Nephron (organoid): ENCODE results near the gene CHSY1.
"Not testable (repeated sequence)": the region's sequence is repeated elsewhere in the genome, so short reads cannot be mapped to it uniquely, and the experiment has no call there.

Experiments
- H3K27ac Mint-ChIP-seq, 3 experiments: 2 replicates each; pipeline ENCODE4 v1.8.0; 2020; ENCODE audit warnings: mixed read lengths in 3 of 3, mild to moderate bottlenecking in 2 of 3, moderate library complexity in 1 of 3
- H3K27me3 Mint-ChIP-seq: 2 replicates; pipeline ENCODE4 v1.8.0; 2021; ENCODE audit warnings: low read depth, mild to moderate bottlenecking, moderate library complexity, mixed read lengths
- H3K36me3 Mint-ChIP-seq: 2 replicates; pipeline ENCODE4 v1.8.0; 2020; ENCODE audit warnings: low read depth, mixed read lengths
- H3K4me1 Mint-ChIP-seq: 2 replicates; pipeline ENCODE4 v1.8.0; 2020; ENCODE audit warnings: mixed read lengths
- H3K4me3 Mint-ChIP-seq, 3 experiments: 2 replicates each; pipeline ENCODE4 v1.8.0; 2020; ENCODE audit warnings: mild to moderate bottlenecking in 3 of 3, mixed read lengths in 3 of 3, moderate library complexity in 2 of 3
- H3K9me3 Mint-ChIP-seq: 2 replicates; pipeline ENCODE4 v1.8.0; 2020; ENCODE audit warnings: mixed read lengths
- TF ChIP-seq, protein P1 (sequence below), 3 experiments: fragments of 200-600 bp; sonication (generic); IDR thresholded peaks; one replicate each; pipeline ENCODE4 v1.5.0; 2021; ENCODE audit warnings: antibody characterized with exemption in 3 of 3; ENCODE audit not compliant: unreplicated experiment in 3 of 3

The CHSY1 gene

DNA sequence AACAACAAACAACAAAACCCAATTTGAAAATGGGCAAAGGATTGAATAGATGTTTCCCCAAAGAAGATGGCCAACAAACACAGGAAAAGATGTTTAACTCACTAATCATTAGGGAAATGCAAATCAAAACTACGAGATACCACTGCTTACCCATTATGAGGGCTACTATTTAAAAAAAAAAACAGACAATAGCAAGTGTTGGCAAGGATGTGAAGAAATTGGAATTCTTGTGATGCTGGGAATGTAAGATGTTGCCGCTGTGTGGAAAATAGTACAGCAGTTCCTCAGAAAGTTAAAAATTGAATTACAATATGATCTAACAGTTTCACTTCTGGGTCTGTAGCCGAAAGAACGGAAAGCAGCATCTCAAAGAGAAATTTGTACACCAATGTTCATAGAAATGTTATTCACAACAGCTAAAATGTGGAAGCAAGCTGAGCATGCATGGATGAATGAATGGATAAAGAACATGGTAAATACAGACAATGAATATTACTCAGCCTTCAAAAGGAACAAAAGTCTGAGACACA is 121.9 kb downstream of the CHSY1 start:
- TF ChIP-seq, protein P1, sequence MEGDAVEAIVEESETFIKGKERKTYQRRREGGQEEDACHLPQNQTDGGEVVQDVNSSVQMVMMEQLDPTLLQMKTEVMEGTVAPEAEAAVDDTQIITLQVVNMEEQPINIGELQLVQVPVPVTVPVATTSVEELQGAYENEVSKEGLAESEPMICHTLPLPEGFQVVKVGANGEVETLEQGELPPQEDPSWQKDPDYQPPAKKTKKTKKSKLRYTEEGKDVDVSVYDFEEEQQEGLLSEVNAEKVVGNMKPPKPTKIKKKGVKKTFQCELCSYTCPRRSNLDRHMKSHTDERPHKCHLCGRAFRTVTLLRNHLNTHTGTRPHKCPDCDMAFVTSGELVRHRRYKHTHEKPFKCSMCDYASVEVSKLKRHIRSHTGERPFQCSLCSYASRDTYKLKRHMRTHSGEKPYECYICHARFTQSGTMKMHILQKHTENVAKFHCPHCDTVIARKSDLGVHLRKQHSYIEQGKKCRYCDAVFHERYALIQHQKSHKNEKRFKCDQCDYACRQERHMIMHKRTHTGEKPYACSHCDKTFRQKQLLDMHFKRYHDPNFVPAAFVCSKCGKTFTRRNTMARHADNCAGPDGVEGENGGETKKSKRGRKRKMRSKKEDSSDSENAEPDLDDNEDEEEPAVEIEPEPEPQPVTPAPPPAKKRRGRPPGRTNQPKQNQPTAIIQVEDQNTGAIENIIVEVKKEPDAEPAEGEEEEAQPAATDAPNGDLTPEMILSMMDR (IDR thresholded peaks at IDR 0.05; ENCODE audit: unreplicated experiment in 3 of 3) = no peak
- no peaks in the 10 kb centered on the region for H3K36me3 Mint-ChIP-seq
- peaks cover 33% of the 10 kb centered on the region for H3K4me1 Mint-ChIP-seq
- peaks cover 3% of the 10 kb centered on the region for H3K27me3 Mint-ChIP-seq
- no peak overlapping the region for H3K4me3 Mint-ChIP-seq
- no peak overlapping the region for H3K27ac Mint-ChIP-seq
- H3K9me3 Mint-ChIP-seq = peaks cover 14% of the 10 kb centered on the region

DNA sequence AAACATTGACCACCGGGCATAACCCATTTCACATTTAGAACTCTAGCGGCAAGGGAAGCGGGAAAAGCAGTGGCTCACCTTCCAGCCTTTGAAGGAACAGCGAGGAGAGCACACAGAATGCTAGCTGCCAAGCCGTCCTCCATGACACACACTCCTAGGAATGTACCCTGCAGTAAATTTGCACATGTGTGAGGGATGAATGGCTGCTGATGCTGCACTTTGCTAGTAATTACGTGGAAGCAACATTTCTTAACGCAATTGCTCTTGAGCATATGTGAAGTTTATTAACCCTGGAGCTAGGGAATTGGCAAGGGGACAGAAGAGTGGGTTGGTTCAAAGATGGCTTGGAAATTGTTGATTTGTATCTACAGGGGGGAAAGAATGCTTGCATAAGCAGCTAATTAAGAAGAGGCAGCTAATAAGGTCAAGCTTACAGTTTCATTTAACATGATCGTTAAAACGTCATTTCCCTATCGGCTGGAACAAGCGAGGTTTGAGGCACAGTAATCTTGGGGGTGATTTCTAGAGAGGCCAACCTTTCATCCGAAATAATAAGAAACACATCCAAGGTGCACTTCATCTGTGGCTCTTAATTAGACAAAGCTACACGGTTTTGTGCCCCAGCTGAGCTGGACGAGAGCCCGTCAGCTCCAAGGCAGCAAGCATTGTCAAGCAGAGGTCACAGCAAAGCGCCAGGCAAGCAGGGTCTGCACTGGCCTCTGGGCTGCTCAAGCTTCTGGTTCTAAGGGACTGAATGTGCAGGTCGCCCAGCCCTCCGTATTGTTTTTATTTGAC is 123.4 kb downstream of the CHSY1 start:
- Mint-ChIP-seq H3K4me3 (peak overlapping the region in 1 of 3 experiments; percentile 33), H3K27ac (peak overlapping the region; percentile 99 to 100 (median 99)), H3K9me3 (peaks cover 16% of the 10 kb centered on the region)

DNA sequence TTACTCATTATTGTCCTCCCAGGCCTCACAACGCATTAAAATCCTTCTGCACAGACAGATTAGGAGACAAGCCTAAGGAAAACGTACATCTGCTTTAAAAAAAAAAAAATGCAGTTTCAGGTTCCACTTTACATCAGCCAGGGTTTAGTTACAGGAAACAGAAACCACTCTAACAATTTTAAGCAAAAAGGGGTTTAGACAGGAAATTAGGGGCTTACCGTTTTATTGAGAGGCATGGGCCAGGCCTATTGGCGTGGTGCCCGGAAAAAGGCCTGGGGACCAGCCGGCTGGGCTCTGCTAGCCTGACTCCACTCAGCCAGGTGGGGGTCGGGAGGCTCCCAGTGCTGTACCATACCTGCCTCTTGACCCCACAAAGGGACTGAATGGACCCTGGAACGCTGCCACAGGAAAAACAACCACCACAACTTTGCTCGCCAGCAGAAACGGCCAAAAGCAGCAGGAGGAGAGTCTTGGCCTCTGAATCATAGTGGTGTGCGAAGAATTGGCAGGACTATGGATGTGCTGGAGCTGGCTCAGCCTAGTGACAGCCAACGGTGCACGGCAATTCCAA is 124.3 kb downstream of the CHSY1 start:
- H3K4me3 Mint-ChIP-seq = peak overlapping the region; percentile 19 to 54 (median 33)
- H3K9me3 Mint-ChIP-seq = peaks cover 16% of the 10 kb centered on the region
- H3K27me3 Mint-ChIP-seq = peaks cover 3% of the 10 kb centered on the region
- H3K36me3 Mint-ChIP-seq = no peaks in the 10 kb centered on the region
- peak overlapping the region; percentile 99 to 100 (median 99) for H3K27ac Mint-ChIP-seq
- TF ChIP-seq, protein P1 (IDR thresholded peaks at IDR 0.05; ENCODE audit: unreplicated experiment in 3 of 3) = no peak
- H3K4me1 Mint-ChIP-seq = peaks cover 49% of the 10 kb centered on the region

More for the DNA sequence above, 123.4 kb downstream of the CHSY1 start:
- peaks cover 44% of the 10 kb centered on the region for H3K4me1 Mint-ChIP-seq
- TF ChIP-seq, protein P1 (IDR thresholded peaks at IDR 0.05; ENCODE audit: unreplicated experiment in 3 of 3) = no peak
- H3K27me3 Mint-ChIP-seq = peaks cover 3% of the 10 kb centered on the region
- no peaks in the 10 kb centered on the region for H3K36me3 Mint-ChIP-seq

DNA sequence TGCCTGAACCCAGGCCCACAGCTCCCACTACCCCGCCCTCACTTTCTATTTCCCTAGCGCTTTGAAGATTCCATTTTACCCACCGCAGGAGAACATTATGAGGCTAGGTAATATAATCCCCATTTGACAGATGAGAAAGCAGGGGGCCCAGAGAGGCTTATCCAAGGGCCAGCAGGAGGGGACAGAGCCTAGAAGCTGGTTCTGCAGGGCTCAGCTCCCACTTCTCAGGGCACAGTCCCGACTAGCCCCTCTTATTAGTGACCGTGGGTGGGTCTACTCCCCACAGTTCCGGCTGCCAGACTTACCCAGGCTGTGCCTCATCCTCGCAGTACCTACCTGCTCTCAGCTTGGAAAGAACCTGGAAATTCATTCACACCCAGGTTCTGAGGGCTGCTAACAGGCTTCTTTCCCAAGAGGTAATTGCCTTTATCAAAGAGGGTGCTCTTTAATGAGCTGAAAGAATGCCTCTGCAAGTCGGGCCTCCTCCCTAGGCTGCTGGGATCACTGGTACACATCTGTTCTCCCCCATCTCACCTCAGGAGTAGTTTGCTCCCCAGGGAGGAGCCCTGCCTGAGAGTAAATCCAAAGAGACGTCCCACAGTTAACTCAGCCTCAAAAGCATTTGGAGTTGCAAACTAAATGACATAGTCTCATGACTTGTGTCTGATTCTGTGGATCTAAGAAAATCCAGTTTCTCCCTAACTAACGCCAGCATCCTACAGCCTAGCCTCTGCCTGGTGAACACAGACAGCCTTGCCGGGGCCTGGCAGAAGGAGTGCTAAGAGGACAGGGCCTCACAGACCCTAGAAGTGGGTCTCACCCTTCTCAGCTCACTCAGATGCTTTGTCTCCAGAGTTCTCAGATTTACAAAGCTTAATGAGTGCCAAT is 125.0 kb downstream of the CHSY1 start:
- Mint-ChIP-seq H3K36me3 (no peaks in the 10 kb centered on the region), H3K27me3 (peaks cover 3% of the 10 kb centered on the region), H3K27ac (peak overlapping the region; percentile 99 to 100 (median 99)), H3K4me1 (peaks cover 57% of the 10 kb centered on the region), H3K9me3 (peaks cover 16% of the 10 kb centered on the region), H3K4me3 (peak overlapping the region; percentile 19 to 54 (median 33))
- TF ChIP-seq, protein P1 (IDR thresholded peaks at IDR 0.05; ENCODE audit: unreplicated experiment in 3 of 3) = no peak

DNA sequence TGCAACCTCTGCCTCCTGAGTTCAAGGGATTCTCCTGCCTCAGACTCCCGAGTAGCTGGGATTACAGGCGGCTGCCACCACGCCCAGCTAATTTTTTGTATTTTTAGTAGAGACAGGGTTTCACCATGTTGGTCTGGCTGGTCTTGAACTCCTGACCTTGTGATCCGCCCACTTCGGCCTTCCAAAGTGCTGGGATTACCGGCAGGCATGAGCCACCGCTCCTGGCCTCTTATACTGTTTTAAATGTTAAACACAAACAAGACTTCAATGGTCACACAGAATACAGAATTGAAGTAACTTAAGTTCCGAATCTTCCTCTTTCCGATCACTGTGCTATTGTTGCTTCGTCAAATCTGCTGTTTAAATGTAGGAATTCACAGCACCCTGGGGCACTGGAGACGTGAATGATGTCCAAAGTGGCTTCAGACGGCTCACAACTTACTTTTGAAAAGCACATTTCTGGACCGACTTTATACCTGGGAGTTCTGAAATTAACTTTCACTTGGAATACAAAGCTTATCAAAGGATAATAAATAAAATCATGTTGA is 125.9 kb downstream of the CHSY1 start:
- Mint-ChIP-seq H3K9me3 (peaks cover 16% of the 10 kb centered on the region), H3K4me1 (peaks cover 64% of the 10 kb centered on the region), H3K27ac (peak overlapping the region; percentile 99 to 100 (median 99))
- H3K27me3 Mint-ChIP-seq, H3K36me3 Mint-ChIP-seq, H3K4me3 Mint-ChIP-seq: not testable (repeated sequence)
